ENCODE results near the gene LMNB1. TPM values are rescaled to one million over a fixed set of nuclear protein-coding genes. Genes with fewer than 3 reads are reported as not detected.

LMNB1 gene
- total RNA-seq, 1 donor from 2014 or later, result 2.3 TPM

- ATAC-seq (no peak), DNase-seq (no peak)
- intact Hi-C loops (cut with micrococcal nuclease), result no loop called here
Measured at GRCh38 chr5:126872561-126873354, 95.8 kb downstream of the LMNB1 start.

DNA sequence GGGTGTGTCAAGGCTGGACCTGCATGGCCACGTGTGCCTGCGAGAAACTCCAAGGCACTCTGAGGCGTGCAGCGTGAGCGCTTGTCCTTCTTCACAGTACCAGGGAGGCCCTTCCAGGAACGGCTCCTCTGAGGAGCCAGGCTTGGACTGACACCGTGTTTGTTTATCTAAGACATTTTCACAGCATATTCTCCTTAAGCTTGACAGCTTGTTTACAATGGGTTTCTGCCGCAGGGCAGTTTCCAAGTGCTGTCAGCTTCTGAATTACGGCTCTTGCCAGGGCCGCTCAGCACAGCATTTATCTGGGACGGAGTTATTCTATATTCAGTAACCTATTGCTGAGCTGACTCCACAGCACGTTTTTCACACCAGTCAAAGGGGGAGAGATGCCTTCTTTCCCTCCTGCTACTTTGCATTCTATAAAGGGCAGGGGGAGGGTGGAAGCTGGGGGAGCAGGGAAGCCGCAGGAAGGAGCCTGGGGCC lies 98.4 kb downstream of the LMNB1 start:
- intact Hi-C loops (cut with micrococcal nuclease), result no loop called here
- no peak for DNase-seq

DNA sequence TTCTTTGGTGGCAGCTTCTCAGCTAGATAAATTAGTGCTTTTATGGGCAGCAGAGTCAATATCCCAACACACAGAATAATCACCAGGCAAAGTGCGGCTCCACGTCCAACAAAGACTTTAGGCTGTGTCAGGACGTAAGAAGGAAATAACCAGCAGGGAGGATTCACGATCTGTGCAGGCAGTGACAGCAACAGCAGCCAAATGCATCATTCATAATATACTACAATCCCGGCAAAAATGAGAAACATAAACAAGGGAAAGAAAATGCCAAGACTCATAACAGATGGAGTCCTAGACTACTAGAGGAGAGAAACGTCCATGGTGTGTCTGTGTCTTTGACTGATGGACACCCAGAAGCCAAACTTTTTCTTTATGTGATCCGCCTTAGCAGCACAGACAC lies 100.7 kb downstream of the LMNB1 start:
- intact Hi-C loops (cut with micrococcal nuclease), result no loop called here
- DNase-seq (no peak), ATAC-seq (no peak)

More for the DNA sequence above, 98.4 kb downstream of the LMNB1 start:
- ATAC-seq, result peak; percentile 70

DNA sequence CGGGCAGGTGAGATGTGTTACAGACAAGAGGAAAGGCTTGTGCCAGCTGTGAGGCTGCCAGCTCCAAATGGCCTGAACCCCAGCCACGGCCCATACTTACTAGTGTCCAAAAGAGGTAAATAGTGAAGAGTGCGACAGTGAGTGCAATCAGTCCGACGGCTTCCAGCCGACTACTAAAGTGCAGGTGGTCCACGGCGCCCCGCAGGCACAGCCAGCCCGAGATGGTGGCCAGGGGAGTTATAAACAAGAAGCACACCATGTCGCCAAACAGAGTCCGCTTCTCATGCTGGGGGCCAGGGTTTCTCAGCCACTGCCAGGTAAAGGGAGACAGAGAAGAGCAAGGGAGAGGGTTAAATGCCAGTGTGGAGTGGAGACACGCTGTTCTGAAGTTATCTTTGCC lies 101.1 kb downstream of the LMNB1 start:
- intact Hi-C loops (cut with micrococcal nuclease), result no loop called here
- DNase-seq, result no peak
- ATAC-seq, result peak; percentile 19

DNA sequence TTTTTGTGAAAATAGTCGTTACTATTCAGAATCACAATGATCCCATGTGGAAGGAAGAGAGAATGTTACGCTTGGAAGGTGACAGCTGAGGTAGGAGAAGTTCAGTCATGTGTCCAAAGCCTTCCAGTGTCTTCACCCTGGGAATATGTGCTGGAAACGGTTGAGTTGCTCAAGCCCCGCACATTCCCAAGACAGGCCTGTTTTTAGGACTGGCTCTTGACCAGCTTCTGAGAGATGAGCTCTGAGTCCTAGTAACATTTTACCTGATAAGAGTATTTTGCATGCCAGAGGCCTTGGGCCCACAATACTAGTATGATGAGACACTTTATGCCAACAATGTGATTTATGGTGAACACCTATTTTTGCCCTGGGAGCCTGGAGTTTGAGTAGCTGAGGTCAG lies 101.7 kb downstream of the LMNB1 start:
- intact Hi-C loops (cut with micrococcal nuclease), result no loop called here
- ATAC-seq (peak; percentile 30), DNase-seq (no peak)

DNA sequence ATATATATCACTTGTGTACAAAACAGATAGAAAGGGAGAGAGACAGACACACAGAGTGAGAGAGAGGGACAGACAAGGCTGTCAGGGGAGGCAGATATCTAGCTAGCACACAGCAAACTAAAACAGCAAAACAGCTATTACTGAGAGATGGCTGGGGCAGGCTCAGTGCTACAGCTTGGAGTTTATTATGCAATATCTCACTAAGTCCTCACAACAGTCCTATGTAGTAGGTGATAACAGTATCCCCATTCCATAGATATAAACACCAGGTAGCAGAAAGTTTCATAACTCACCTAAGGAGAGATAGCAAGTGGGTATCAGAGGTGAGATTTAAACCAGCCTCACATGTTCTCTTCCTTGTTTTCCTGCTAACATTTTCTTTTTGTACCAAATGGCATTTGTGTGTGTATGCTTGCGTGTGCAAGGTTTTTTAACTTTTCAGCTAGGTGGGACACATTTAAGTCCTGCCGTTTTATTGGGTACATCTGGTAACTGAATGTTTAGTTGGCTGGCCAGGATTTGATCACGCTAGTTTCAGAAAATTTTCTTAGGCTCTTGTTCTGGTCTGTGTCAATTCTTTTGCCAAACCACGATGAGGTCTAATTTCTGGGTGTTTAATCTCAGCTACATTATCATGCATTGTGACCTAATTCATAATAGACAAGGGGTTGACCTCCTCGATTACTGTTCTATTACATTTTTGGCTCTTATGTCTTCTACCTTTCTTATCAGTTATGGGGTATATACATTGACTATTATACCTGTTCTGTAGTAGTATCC lies 105.1 kb downstream of the LMNB1 start:
- intact Hi-C loops (cut with micrococcal nuclease), result no loop called here
- DNase-seq, result no peak

DNA sequence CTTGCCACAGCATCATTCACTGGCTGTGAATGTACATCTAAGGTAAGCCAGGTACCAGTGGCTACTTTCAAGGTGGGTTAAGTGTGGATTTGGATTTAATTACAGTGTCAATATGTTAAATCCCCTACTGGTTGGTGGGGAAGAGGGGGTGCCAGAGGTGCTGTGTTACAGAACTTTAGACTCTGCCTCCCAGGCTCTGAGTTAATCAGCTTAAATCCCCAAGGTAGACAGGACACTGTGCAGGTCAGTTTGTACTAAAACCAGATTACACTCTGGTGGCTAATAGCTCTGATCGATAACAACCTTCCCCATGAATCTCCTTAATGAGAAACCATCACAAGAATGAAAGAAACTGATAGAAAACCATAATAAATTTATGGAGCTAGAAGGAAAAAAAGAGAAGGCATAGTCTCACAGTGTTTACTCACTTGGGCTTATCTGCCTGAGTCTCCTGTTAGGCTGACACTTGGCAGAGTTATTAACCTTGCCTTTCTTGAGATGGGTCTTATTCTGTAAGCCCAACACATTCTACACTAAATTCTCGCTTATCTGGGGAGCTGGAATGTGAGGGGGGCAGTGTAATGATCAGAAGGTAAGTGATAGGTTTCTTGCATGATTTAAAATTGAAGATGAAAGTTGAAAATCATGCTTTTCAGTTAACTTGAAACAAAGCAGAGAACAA lies 106.8 kb downstream of the LMNB1 start:
- ATAC-seq, result no peak
- DNase-seq, result no peak
- intact Hi-C loops (cut with micrococcal nuclease), result no loop called here

More for the DNA sequence above, 105.1 kb downstream of the LMNB1 start:
- no peak for ATAC-seq

DNA sequence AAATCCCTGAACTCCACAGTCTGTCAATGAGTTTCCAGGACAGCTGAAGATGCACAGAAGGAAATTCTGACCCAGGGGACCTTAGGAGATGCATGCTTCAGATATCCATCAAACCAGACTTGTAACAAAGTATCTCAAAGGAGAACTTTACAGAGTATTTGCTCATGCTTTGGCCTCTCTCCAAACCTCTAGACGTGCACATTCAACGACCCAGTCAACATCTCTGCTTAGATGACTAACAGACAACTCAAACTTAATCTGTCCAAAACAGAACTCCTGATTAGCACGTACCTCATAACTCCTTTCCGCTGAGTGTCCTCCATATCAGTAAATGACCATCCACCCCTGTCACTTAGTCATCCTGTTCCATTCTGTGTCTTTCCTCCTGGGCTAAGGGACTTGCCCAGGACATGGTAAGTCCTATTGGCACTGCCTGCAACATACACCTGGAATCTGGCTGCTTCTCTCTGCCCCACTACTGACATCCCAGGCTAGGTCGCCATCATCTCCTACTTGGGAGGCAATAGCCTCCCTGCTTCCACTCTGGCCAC lies 107.4 kb downstream of the LMNB1 start:
- intact Hi-C loops (cut with micrococcal nuclease), result no loop called here
- peak; percentile 63 for ATAC-seq

More for the DNA sequence above, 107.4 kb downstream of the LMNB1 start:
- DNase-seq, result no peak

Other genes with a start within 250 kb of the LMNB1 start
- gene ALDH7A1, start 181.9 kb upstream of the LMNB1 start, total RNA-seq, result 33.7 TPM
- 31.7 TPM for gene PHAX, start 176.2 kb upstream of the LMNB1 start, total RNA-seq